ENCODE measurements around the gene ZSWIM6.

Gene ZSWIM6

GRCh38 chr5:61534481-61535267 is 202.6 kb downstream of the ZSWIM6 start:
- no peak for TF ChIP-seq CTCF (IDR thresholded peaks at IDR 0.05; ENCODE audit: insufficient read depth, low read depth, low read length, missing control alignments)
- no peak overlapping the region for H3K4me3 ChIP-seq (ENCODE audit: low read depth, low read length)
- peak; percentile 78 for DNase-seq (ENCODE audit: low read depth)

GRCh38 chr5:61535828-61536227 is 203.8 kb downstream of the ZSWIM6 start:
- TF ChIP-seq CTCF (IDR thresholded peaks at IDR 0.05; ENCODE audit: insufficient read depth, low read depth, low read length, missing control alignments) = no peak
- no peak overlapping the region for H3K4me3 ChIP-seq (ENCODE audit: low read depth, low read length)
- DNase-seq (ENCODE audit: low read depth) = no peak

GRCh38 chr5:61536922-61537321 is 204.9 kb downstream of the ZSWIM6 start:
- no peak for TF ChIP-seq CTCF (IDR thresholded peaks at IDR 0.05; ENCODE audit: insufficient read depth, low read depth, low read length, missing control alignments)
- H3K4me3 ChIP-seq (ENCODE audit: low read depth, low read length) = no peak overlapping the region
- no peak for DNase-seq (ENCODE audit: low read depth)

- TF ChIP-seq CTCF (IDR thresholded peaks at IDR 0.05; ENCODE audit: insufficient read depth, low read depth, low read length, missing control alignments) = no peak
- no peak for DNase-seq (ENCODE audit: low read depth)
- no peak overlapping the region for H3K4me3 ChIP-seq (ENCODE audit: low read depth, low read length)
Measured at GRCh38 chr5:61538722-61539501, 206.9 kb downstream of the ZSWIM6 start.

GRCh38 chr5:61549530-61549929 is 217.5 kb downstream of the ZSWIM6 start:
- DNase-seq (ENCODE audit: low read depth) = no peak
- H3K4me3 ChIP-seq (ENCODE audit: low read depth, low read length) = no peak overlapping the region
- no peak for TF ChIP-seq CTCF (IDR thresholded peaks at IDR 0.05; ENCODE audit: insufficient read depth, low read depth, low read length, missing control alignments)

GRCh38 chr5:61551637-61552313 is 219.7 kb downstream of the ZSWIM6 start:
- TF ChIP-seq CTCF (IDR thresholded peaks at IDR 0.05; ENCODE audit: insufficient read depth, low read depth, low read length, missing control alignments) = no peak
- H3K4me3 ChIP-seq (ENCODE audit: low read depth, low read length) = no peak overlapping the region
- no peak for DNase-seq (ENCODE audit: low read depth)

All from GM12865 (cell line).